Measurements from ENCODE around the gene MPRIP.

GRCh38 chr17:17102176-17102575 lies 59.9 kb downstream of the MPRIP start:
- TF ChIP-seq POLR2A (IDR thresholded peaks at IDR 0.05; ENCODE audit: low read depth, low read length) (no peak), POLR2AphosphoS5 (IDR thresholded peaks at IDR 0.05; ENCODE audit: low read depth, low read length) (no peak), TAF1 (IDR thresholded peaks at IDR 0.05; ENCODE audit: low read depth, low read length) (no peak), POU2F2 (IDR thresholded peaks at IDR 0.05; ENCODE audit: low read depth, low read length) (no peak)
